Hepatic stellate cell (primary cell): Measurements from ENCODE around the gene LRRC23.
"Not testable (repeated sequence)": the region's sequence is repeated elsewhere in the genome, so short reads cannot be mapped to it uniquely, and the experiment has no call there.

Experiments used
- DNase-seq: peaks from one replicate; pipeline ENCODE4 v3.0.0; 2011; ENCODE audit warnings: low spot score

Gene LRRC23

DNA sequence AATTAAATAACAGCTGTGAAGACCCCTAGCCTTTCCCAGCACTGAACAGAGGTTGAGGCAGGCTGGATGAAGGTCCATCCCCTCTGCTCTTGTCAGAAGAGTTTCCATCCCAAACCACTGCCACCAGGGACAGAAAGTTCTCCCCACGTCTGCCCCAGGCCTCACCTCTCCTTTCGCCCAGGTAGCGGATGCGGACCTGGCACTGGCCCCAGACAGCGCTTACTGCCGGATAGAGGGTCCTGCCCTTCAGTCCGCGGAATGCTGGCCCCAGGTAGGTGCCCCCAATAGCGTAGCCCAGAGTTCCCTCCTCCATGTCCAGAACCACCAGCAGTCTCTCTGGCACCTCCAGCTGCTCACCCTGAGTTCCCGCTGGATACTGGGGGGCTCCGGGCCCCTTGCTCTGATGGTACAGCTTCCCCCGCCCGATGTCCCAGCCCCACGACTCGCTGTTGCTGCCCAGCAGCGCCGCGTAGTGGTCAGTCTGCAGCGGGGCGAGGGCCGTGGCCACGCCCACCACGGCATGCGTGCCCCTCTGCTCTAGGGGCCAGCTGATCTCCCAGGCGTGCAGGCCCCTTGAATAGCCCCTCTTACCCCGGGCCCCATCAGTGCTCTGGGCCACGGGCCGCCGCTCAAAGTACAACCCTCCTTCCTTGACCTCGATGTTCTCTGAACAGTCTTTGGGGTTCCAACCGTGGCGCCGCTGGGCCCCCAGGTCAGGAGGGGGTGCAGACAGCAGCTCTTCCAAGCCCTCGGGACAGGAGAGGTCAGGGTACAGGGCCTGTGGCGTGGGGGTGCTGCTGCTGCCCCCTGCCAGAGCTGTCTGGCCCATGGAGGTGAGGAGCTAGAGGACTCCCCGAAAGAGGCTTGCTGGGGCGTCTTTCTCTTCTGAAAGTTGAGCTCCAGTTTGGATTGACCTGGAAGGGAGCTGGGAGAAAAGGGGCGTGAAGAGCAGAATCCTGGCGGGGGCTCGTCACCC is 32.3 kb upstream of the LRRC23 start:
- DNase-seq: peak; percentile 90

DNA sequence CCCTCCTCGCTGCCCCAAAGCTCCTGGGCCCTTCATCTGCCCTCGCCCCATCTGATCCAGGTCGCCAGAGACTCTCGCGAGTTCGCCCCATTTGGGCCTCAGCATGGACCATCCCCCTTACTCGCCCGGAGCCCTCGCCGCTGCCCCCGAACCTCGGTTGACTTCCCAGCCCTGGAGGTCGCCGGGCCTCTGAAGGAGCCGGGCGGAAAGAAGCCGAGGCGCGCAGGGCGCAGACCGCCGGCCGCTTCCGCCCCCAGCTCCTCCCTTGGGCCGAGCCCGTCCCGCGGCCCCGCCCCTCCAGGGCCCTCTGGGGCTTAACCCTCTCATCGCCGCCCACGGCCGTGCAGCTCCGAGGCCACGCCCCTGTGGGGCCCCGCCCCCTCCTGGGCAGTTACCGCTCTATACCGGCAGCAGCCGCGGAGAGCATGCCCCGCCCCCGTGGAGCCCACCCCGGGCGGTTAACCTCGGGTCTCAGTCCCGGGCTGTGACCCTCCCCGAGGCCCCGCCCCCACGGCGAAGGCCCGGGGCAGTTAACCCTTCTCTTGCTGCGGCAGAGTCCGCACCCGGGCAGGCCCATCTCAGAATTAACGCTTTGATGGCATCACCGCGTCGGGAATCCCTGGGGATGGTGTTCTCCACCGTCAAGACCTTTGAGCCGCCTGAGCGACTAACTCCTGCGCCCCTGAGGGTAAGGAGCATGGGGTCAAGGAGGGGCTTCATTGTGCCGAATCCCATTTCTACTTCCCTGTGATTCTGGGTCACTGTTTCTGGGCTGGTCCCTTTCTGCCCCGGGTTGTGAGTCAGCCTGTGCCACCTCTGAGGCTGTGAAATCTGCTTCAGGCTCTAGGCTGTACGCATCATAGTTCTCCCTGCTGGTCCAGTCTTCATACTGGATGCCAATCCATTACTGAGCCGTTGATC is 31.3 kb upstream of the LRRC23 start, which contains the start of gene SPSB2:
Gene SPSB2 (minus strand): TSS at position 210 of the 921 bp plus-strand sequence. CDS start 402 bp downstream, outside the sequence.
- DNase-seq: peak; percentile 95

DNA sequence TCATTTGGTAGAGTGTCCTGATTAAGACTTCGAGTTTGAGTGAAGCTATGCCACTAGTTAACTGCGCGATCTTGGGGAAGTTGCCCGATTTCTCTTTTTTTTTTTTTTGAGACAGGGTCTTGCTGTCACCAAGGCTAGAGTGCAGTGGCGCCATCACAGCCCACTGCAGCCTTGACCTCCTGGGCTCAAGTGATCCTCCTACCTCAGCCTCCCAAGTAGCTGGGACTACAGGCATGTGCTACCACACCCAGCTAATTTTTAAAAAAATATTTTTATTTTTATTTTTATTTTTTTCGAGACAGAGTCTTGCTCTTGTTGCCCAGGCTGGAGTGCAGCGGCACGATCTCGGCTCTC is 30.6 kb upstream of the LRRC23 start:
- DNase-seq: not testable (repeated sequence)

DNA sequence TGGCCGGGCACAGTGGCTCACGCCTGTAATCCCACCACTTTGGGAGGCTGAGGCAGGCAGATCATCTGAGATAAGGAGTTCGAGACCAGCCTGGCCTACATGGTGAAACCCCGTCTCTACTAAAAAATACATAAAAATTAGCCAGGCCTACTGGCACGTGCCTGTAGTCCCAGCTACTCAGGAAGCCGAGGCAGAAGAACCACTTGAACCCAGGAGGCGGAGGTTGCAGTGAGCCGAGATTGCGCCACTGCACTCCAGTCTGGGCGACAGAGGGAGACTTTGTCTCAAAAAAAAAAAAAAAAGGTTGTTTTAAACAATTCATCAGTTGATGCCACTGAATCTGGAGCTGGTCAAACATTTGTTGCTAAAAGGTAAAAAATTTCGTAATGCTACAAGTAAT is 24.8 kb upstream of the LRRC23 start:
- not testable (repeated sequence) for DNase-seq

DNA sequence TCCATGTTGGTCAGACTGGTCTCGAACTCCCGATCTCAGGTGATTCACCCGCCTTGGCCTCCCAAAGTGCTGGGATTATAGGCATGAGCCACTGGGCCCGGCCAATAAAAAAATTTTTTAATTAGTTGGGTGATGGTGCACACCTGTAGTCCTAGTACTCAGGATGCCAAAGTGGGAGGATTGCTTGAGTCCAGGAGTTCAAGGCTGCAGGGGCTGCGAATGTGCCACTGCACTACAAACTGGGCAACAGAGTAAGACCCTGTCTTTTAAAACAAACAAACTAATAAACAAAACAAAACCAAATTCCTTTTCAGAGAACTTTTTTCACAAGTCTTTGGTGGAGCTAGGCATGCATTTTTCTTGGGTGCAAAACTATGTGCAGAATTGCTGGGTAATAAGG is 21.4 kb upstream of the LRRC23 start:
- no peak for DNase-seq

DNA sequence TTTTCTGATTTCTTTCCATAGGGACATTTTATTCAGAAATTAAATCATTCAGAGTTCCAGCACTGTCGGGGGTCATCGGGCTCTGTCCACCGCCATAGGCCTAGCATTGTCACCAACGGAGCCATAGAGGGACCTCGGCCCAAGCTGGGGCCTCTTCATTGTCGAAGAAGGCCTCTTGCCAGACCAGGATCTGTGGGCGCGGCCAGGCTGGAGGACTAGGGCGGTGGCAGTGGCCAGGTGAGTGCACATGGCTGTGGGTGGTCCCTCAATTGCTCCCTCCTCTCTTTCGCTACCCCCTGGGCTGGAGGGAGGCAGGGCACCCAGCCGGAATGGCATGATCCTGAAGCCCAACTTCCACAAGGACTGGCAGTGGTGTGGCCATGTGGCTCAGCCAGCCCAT is 20.9 kb upstream of the LRRC23 start:
- no peak for DNase-seq

DNA sequence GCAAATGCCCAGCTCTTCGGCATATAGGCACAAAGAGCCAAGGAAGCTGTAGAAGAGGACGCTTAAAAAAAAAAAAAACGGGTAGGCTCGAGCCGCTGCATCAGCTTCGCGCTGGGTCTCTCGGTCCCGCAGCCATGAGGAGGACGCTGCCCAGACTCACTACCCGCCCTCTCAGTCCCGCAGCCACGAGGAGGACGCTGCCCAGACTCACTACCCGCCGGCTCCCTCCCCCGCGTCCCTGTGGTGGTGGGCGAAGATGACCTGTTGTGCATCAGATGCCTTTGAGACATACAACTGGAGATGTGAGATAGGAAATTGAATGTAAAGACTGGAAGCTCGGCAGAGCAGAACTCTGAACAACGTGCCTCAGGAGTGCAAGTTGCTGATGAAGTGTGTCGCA is 20.1 kb upstream of the LRRC23 start:
- DNase-seq: no peak

DNA sequence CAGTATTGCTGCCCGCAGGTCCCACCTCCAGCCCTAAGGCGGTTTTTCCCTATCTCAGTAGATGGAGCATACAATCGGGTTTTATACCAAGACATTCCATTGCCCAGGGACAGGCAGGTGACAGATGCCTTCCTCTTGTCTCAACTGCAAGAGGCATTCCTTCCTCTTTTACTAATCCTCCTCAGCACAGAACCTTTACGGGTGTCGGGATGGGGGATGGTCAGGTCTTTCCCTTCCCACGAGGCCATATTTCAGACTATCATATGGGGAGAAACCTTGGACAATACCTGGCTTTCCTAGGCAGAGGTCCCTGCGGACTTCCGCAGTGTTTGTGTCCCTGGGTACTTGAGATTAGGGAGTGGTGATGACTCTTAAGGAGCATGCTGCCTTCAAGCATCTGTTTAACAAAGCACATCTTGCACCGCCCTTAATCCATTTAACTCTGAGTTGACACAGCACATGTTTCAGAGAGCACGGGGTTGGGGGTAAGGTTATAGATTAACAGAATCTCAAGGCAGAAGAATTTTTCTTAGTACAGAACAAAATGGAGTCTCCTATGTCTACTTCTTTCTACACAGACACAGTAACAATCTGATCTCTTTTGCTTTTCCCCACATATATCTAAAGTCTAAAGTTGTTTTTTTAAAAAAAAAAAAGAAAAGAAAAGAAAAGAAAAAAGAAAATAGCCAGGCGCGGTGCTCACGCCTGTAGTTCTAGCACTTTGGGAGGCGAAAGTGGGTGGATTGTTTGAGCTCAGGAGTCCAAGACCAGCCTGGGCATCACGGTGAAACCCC is 18.2 kb upstream of the LRRC23 start:
- not testable (repeated sequence) for DNase-seq

DNA sequence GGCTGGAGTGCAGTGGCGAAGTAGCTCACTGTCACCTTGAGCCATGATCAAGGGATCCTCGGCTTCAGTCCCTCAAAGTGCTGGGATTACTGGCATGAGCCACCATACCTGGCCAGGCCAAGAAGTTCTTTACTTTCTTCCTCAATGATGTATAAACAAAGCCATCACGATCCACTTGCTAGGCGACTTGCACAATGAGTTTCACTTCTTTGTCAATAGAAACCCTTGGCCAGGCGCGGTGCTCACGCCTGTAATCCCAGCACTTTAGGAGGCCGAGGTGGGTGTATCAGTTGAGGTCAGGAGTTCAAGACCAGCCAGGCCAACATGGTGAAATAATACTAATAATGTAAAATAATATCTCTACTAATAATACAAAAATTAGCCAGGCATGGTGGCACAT is 17.2 kb upstream of the LRRC23 start:
- DNase-seq: no peak

DNA sequence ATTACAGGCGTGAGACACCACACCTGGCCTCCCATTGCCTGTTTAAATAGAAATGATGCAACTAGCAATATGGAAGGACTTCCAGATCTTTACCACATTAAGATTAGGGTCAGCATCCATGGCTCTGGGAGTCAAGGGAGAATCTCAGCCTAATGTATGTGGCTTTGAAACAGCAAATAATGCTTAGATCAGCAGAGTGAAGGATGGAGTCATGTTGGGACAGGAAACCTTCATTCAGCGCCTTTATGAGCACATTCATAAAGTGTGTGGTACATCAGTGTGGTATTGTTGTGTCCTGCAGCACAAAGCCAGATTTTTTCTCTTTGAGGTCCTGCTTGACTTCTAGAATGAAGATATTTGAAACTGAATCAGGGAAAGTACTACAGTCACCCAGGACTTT is 16.3 kb upstream of the LRRC23 start:
- no peak for DNase-seq

DNA sequence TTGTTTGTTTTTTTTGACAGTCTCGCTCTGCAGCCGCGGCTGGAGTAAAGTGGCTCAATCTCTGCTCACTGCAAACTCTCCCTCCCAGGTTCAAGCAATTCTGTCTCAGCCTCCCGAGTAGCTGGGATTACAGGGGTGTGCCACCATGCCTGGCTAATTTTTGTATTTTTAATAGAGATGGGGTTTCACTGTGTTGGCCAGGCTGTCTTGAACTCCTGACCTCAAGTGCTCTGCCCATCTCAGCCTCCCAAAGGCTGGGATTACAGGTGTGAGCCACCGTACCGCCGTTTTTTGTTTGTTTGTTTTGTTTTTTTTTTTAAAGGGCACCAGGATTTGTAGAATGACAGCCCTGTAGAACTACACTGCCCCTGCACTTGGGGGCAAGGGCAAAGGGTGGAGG is 15.8 kb upstream of the LRRC23 start:
- DNase-seq: not testable (repeated sequence)

DNA sequence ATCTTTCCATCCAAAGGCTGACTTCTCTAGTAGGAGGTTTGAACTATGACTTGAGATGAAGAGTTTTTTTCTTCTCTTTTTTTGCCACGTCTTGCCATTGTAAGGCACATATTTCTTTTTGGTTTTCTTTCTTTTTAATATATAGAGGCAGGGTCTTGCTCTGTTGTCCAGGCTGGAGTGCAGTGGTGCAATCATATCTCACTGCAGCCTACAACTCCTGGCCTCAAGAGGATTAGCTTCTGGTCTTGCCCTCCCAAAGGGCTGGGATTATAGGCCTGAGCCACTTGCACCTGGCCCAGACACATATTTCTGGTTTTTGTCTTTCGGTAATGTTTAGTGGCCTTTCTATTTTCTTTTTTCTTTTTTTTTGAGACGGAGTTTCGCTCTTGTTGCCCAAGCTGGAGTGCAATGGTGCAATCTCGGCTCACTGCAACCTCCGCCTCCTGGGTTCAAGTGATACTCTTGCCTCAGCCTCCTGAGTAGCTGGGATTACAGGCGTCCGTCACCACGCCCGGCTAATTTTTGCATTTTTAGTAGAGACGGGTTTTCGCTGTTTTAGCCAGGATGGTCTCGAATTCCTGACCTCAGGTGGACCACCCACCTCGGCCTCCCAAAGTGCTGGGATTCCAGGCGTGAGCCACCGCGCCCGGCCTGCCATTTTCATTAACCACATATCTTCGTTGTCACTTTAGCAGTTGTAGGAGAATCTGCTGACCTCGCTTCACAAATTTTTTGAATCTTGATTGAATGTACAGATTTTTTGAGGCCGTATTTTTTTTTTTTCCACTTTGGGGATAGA is 14.6 kb upstream of the LRRC23 start:
- not testable (repeated sequence) for DNase-seq

DNA sequence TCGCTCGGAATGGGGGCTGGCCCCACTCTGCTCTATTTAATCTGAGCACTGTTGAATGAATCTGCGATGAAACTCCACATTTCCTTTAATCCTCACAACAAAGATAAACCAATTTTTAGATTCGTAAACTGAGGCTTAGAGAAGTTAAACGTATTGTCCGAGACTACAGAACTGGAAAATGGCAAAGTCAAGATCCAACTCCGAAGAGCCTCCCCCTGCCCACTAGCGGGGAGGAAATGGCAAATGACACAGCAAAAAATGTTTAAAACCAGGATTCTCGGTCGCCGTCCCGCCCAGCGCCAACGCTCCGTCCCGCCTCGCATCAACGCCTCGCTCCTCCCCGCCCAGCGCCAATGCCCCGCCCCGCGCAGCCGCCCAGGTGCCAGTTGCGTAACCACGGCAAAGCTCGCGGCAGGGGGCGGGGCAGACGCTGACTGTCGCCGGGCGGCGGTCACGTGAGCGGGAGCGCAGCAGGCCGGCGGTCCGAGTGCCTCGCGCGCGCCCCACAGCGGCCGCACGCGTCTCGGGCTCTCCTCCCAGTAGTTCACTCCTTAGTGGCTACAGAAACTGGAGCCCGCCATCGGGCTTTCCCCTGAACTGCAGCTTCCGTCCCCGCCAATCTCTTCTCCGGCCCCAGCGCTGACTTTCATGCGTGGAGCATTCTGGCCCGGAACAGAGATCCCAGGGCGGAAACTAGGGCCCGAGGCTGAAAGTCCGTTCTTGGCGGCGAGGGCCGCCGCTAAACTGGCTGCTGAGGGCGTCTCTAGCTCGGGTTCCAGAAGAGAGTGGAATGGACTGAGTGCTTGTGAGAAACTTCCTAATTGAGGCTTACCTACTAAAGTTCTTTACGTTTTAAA is 13.6 kb upstream of the LRRC23 start:
- DNase-seq: peak; percentile 94

DNA sequence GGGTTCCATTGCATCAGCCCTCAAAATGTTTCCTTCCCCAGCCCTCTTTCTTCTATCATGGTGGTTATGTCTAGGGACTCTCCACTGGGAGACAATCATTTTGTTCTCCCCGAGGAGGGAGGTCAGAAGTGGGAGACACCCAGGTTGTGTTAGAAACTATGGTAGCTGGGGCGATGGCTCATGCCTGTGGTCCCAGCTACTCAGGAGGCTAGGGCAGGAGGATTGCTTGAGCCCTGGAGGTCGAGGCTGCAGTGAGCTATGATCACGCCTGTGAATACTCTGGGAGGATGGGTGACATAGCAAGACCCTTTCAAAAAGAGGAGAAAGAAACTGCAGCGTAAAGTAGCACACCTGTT is 13.0 kb upstream of the LRRC23 start:
- DNase-seq: no peak

DNA sequence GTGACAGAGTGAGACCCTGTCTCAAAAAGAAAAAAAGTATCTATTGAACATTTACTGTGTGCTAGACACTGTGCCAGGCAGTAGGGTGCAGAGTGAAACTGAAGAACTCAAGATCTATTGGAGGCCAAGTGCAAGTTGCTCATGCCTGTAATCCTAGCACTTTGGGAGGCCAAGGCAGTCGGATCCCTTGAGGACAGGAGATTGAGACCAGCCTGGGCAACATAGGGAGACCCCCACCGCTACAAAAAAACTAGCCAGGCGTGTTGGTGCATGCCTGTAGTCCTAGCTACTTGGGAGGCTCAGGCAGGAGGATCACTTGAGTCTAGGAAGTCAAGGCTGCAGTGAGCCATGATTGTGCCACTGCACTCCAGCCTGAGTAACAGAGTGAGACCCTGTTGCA is 11.9 kb upstream of the LRRC23 start:
- not testable (repeated sequence) for DNase-seq

DNA sequence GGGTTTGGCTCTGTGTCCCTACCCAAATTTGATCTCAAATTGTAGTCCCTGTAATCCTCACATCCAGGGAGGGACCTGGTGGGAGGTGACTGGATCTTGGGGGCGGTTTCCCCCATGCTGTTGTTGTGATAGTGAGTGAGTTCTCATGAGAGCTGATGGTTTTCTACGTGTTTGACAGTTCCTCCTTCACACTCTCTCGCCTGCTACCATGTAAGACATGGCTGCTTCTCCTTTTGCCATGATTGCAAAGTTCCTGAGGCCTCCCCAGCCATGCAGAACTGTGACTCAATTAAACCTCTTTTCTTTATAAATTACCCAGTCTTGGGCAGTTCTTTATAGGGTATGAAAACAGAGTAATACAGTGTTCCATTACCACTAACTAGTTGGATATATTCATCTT is 10.3 kb upstream of the LRRC23 start:
- DNase-seq: no peak

DNA sequence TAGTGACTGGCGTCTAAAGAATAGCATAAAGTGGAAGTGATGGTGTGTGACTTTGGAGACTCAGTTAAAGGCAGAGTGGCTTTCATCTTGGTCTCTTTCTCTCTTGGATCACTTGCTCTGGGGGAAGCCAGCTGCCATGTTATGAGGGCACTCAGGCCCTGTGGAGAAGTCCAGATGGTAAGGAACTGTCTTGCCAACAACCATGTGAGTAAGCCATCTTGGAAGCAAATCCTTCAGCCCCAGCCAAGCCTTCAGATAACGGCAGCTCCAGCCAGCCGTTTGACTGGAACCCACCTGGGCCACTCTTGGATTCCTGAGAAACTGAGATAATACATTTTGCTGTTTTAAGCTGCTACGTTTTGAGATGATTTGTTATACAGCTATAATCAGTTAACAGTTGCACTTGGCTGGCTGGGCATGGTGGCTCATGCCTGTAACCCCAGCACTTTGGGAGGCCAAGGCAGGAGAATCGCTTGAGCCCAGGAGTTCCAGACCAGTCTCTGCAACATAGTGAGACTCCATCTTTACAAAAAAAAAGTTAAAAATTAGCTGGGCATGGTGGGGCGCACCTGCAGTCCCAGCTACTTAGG is 7.7 kb upstream of the LRRC23 start:
- no peak for DNase-seq

DNA sequence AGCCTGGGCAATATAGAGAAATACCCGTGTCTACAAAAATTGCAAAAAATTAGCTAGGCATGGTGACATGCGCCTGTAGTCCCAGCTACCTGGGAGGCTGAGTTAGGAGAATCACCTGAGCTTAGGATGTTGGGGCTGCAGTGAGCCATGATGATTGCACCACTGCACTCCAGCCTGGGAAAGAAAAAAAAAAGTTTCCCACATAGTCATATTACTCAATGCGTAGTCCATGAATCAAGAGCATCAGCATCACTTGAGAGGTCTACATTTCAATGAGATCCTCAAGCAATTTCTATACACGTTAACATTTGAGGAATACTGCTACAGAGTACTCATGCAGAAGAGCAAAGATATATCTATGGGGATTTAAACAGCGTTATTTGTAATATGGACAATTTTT is 5.2 kb upstream of the LRRC23 start:
- DNase-seq: no peak

DNA sequence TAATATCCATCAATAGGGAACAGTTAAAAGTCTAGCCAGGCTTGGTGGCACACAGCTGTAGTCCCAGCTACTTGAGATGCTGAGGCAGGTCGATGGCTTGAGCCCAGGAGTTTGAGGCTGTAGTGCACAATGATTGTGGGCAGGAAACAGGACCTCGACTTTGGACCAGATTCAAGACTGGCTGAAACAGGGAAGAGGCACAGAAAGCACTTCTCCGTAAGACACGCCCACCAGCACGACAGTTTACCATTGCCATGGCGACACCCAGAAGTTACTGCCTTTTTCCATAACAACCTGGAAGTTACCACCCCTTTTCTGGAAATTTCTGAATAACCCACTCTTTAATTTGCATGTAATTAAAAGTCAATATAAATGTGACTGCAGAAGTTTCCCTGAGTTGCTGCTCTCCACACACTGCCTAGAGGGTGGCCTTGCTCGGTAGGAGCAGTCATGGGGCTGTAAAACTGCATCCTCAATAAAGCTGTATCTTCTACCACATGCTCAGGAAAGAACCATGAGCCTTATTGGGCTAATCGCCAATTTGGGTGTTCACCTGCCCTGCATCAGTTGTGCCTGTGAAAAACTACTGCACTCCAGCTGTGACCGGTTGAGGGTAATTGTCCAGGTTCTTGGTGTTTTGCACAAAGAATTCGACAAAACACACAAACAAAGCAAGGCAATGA is 4.6 kb upstream of the LRRC23 start:
- DNase-seq: peak; percentile 28
